ENCODE data around the gene NOL9.

DNA sequence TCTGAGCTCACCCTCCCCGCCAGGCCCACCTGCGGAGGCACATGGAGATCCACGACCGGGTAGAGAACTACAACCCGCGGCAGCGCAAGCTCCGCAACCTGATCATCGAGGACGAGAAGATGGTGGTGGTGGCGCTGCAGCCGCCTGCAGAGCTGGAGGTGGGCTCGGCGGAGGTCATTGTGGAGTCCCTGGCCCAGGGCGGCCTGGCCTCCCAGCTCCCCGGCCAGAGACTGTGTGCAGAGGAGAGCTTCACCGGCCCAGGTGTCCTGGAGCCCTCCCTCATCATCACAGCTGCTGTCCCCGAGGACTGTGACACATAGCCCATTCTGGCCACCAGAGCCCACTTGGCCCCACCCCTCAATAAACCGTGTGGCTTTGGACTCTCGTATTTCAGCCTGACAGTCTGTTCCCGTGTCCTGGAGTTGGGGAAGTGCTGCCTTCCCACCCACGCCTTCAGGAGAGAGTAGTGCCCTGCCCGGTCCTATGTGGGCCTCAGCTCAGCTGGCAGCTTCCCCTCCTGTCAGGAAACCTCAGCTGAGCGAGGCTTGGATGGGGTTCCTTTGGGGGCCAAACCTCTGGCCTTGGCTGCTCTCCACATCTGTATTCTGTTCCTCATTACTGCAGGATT is 34.7 kb upstream of the NOL9 start:
- TF ChIP-seq, protein P1, sequence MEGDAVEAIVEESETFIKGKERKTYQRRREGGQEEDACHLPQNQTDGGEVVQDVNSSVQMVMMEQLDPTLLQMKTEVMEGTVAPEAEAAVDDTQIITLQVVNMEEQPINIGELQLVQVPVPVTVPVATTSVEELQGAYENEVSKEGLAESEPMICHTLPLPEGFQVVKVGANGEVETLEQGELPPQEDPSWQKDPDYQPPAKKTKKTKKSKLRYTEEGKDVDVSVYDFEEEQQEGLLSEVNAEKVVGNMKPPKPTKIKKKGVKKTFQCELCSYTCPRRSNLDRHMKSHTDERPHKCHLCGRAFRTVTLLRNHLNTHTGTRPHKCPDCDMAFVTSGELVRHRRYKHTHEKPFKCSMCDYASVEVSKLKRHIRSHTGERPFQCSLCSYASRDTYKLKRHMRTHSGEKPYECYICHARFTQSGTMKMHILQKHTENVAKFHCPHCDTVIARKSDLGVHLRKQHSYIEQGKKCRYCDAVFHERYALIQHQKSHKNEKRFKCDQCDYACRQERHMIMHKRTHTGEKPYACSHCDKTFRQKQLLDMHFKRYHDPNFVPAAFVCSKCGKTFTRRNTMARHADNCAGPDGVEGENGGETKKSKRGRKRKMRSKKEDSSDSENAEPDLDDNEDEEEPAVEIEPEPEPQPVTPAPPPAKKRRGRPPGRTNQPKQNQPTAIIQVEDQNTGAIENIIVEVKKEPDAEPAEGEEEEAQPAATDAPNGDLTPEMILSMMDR (IDR thresholded peaks at IDR 0.05) = no peak
- no peak for TF ChIP-seq POLR2A (IDR thresholded peaks at IDR 0.05)
